Parathyroid adenoma (tissue), 2 donors: ENCODE measurements around the gene SCFD2.

Experiments used
- H2AFZ ChIP-seq: fragments of 300-600 bp; sonication (generic); one replicate; pipeline ENCODE4 v1.7.0; 2017; ENCODE audit warnings: antibody characterized with exemption, mild to moderate bottlenecking
- H3K27ac ChIP-seq: fragments of 300-600 bp; sonication (generic); one replicate; pipeline ENCODE4 v1.7.0; 2017
- H3K27me3 ChIP-seq: fragments of 300-600 bp; sonication (generic); one replicate; pipeline ENCODE4 v1.7.0; 2017; ENCODE audit warnings: low read length; ENCODE audit not compliant: control insufficient read depth, insufficient read depth
- H3K36me3 ChIP-seq: fragments of 300-600 bp; sonication (generic); one replicate; pipeline ENCODE4 v1.7.0; 2017; ENCODE audit warnings: low read length; ENCODE audit not compliant: control insufficient read depth, insufficient read depth
- H3K4me1 ChIP-seq: fragments of 300-600 bp; sonication (generic); one replicate; pipeline ENCODE4 v1.7.0; 2017; ENCODE audit warnings: control low read depth
- H3K4me2 ChIP-seq: fragments of 300-600 bp; sonication (generic); one replicate; pipeline ENCODE4 v1.7.0; 2017; ENCODE audit warnings: low read length
- H3K4me3 ChIP-seq: fragments of 300-600 bp; sonication (generic); one replicate; pipeline ENCODE4 v1.7.0; 2017; ENCODE audit warnings: low read depth, low read length
- H3K79me2 ChIP-seq: fragments of 300-600 bp; sonication (generic); one replicate; pipeline ENCODE4 v1.7.0; 2017; ENCODE audit warnings: control low read depth
- H3K9ac ChIP-seq: fragments of 300-600 bp; sonication (generic); one replicate; pipeline ENCODE4 v1.7.0; 2017; ENCODE audit warnings: mild to moderate bottlenecking
- H3K9me3 ChIP-seq: fragments of 300-600 bp; sonication (generic); one replicate; pipeline ENCODE4 v1.7.0; 2017; ENCODE audit warnings: low read length; ENCODE audit not compliant: control insufficient read depth
- TF ChIP-seq, protein P1 (sequence below): fragments of 300-600 bp; sonication (generic); IDR thresholded peaks from one replicate; pipeline ENCODE4 v1.7.0; 2017; ENCODE audit warnings: antibody characterized with exemption, mild to moderate bottlenecking
- donor health status: primary hyperparathyroidism.

Gene SCFD2

DNA sequence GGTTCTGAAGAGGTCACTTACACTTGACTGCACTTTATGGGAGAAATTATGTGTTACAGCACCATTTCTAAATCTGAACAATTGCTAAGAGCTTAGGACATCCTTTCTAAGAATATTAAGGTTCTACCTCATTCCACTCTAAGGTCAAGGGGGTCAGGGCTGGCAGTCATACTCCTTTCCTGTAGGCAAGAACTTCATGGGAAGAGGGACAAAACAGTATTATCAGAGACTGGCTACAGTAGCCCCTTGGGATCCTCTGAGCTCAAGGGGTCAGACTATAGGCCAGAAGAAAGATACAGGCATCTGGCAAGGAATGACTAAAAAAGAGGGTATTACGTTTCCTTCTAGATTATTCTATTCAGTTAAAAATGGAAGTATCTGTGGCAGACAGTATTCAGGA lies 388.6 kb downstream of the SCFD2 start:
- TF ChIP-seq, protein P1, sequence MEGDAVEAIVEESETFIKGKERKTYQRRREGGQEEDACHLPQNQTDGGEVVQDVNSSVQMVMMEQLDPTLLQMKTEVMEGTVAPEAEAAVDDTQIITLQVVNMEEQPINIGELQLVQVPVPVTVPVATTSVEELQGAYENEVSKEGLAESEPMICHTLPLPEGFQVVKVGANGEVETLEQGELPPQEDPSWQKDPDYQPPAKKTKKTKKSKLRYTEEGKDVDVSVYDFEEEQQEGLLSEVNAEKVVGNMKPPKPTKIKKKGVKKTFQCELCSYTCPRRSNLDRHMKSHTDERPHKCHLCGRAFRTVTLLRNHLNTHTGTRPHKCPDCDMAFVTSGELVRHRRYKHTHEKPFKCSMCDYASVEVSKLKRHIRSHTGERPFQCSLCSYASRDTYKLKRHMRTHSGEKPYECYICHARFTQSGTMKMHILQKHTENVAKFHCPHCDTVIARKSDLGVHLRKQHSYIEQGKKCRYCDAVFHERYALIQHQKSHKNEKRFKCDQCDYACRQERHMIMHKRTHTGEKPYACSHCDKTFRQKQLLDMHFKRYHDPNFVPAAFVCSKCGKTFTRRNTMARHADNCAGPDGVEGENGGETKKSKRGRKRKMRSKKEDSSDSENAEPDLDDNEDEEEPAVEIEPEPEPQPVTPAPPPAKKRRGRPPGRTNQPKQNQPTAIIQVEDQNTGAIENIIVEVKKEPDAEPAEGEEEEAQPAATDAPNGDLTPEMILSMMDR = no peak
- Histone ChIP-seq H3K27me3 (no peaks in the 10 kb centered on the region), H3K27ac (no peak overlapping the region), H2AFZ (no peak overlapping the region), H3K9me3 (no peaks in the 10 kb centered on the region), H3K79me2 (no peaks in the 10 kb centered on the region), H3K4me3 (no peak overlapping the region), H3K36me3 (no peaks in the 10 kb centered on the region), H3K9ac (no peak overlapping the region), H3K4me1 (peaks cover 4% of the 10 kb centered on the region), H3K4me2 (no peak overlapping the region)

DNA sequence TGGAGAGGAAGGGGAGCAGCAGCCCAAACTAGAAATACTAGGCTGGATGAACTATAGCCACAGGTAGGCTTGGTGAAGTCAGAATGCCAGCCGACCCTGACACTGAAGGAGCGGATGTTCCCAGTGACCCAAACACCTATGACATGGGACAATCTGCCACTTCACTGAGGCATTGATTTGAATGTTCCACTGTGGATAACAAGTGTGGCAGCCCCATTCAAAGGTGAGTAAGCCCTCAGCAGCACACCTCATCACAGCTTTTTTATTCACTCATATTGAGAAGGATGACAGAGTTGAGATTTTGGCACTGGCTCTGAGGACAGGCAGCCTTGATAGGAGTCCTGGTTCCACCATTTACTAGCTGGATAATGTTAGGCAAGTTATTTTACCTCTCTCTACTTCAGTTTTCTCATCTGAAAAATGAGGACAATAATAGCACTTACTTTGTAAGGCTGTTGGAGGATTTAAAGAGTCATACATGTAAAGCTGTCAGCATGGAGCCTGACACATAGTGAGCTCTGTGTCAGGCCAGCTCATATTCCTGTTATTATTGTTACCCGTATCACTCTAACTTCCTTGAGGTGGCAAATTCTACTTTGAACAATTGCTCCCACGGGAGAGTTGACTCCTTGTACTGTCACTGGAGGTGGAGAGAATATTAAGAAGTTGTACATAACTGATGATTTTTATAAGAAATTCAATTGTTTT lies 389.2 kb downstream of the SCFD2 start:
- H3K9ac ChIP-seq = no peak overlapping the region
- H2AFZ ChIP-seq = no peak overlapping the region
- no peaks in the 10 kb centered on the region for H3K36me3 ChIP-seq
- H3K4me1 ChIP-seq = peaks cover 4% of the 10 kb centered on the region
- H3K27ac ChIP-seq = no peak overlapping the region
- no peaks in the 10 kb centered on the region for H3K9me3 ChIP-seq
- no peaks in the 10 kb centered on the region for H3K27me3 ChIP-seq
- no peaks in the 10 kb centered on the region for H3K79me2 ChIP-seq
- H3K4me3 ChIP-seq = no peak overlapping the region
- no peak overlapping the region for H3K4me2 ChIP-seq
- TF ChIP-seq, protein P1 = no peak

DNA sequence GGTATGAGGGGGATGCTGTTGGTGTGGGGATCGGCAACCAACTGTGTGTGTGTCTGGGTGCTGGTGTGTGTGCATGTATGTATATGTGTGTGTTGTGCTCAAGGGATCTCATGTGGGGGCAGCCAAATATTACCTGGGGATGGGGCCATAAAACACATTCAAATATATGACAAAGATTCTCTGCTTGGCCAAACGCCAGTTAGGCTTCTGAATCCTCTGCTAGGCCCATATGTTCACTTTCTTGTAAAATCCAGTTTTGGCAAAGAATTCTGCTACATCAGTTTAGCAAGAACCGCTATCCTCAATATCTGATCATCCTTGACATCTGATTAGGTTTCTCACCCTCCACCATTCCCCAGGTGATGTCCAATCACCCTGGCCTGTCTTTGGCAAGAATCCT lies 397.2 kb downstream of the SCFD2 start:
- no peak overlapping the region for H3K4me2 ChIP-seq
- H3K79me2 ChIP-seq = no peaks in the 10 kb centered on the region
- H3K4me3 ChIP-seq = no peak overlapping the region
- no peak overlapping the region for H3K27ac ChIP-seq
- H2AFZ ChIP-seq = no peak overlapping the region
- H3K9me3 ChIP-seq = no peaks in the 10 kb centered on the region
- no peaks in the 10 kb centered on the region for H3K27me3 ChIP-seq
- H3K36me3 ChIP-seq = no peaks in the 10 kb centered on the region
- H3K9ac ChIP-seq = no peak overlapping the region
- TF ChIP-seq, protein P1 = no peak
- no peaks in the 10 kb centered on the region for H3K4me1 ChIP-seq

DNA sequence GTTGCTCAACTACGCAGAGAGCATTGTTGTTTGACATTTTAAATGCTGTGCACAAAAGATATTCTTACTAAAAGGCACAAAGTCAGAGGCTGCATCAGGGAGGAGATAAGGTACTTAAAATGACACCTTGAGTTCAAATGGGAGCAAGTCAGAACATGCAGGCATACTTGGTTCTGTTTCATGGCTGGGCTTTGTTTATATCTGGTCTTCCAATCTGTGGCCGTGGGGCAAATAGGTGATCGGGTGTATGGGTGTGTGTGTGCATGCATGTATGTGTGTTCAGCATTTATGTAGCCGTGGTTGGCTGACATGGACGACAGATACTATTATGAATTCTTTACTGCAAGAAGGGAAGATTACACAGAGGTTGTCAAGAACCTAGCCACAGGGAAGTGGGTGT lies 397.6 kb downstream of the SCFD2 start:
- H3K36me3 ChIP-seq = no peaks in the 10 kb centered on the region
- no peak overlapping the region for H2AFZ ChIP-seq
- H3K27ac ChIP-seq = no peak overlapping the region
- H3K9me3 ChIP-seq = no peaks in the 10 kb centered on the region
- H3K27me3 ChIP-seq = no peaks in the 10 kb centered on the region
- H3K79me2 ChIP-seq = no peaks in the 10 kb centered on the region
- H3K9ac ChIP-seq = no peak overlapping the region
- TF ChIP-seq, protein P1 = no peak
- H3K4me3 ChIP-seq = no peak overlapping the region
- no peak overlapping the region for H3K4me2 ChIP-seq
- H3K4me1 ChIP-seq = no peaks in the 10 kb centered on the region

DNA sequence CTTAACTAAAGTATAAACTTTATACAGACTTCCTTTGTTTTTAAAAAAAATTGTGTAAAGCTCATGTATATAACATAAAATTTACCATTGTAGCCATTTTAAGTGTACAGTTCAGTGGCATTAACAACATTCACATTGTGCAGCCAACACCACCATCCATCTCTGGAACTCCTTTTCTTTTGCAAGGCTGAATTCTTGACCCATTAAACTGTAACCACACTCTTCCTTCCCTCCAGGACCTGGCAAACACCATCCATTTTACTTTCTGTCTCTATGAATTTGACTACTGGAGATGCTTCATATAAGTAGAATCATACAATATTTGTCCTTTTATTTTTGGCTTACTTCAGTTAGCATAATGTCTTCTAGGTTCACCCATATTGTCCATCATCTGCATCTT lies 399.1 kb downstream of the SCFD2 start:
- no peak overlapping the region for H3K9ac ChIP-seq
- H3K27ac ChIP-seq = no peak overlapping the region
- H2AFZ ChIP-seq = no peak overlapping the region
- H3K4me3 ChIP-seq = no peak overlapping the region
- H3K9me3 ChIP-seq = no peaks in the 10 kb centered on the region
- H3K4me1 ChIP-seq = no peaks in the 10 kb centered on the region
- H3K4me2 ChIP-seq = no peak overlapping the region
- H3K27me3 ChIP-seq = no peaks in the 10 kb centered on the region
- H3K36me3 ChIP-seq = no peaks in the 10 kb centered on the region
- H3K79me2 ChIP-seq = no peaks in the 10 kb centered on the region
- TF ChIP-seq, protein P1 = no peak
